ENCODE results near the gene DHX40.
"Not testable (repeated sequence)": the region's sequence is repeated elsewhere in the genome, so short reads cannot be mapped to it uniquely, and the experiment has no call there.

Gene DHX40

GRCh38 chr17:59631276-59631675 is 65.9 kb downstream of the DHX40 start:
- DNase-seq: no peak

GRCh38 chr17:59632398-59632797 is 67.0 kb downstream of the DHX40 start:
- no peak for DNase-seq

- DNase-seq: no peak
Observed at GRCh38 chr17:59633658-59634359, 68.4 kb downstream of the DHX40 start.

GRCh38 chr17:59634632-59635541 is 69.5 kb downstream of the DHX40 start:
- DNase-seq: no peak

- DNase-seq: no peak
Observed at GRCh38 chr17:59637611-59638310, 72.4 kb downstream of the DHX40 start.

GRCh38 chr17:59638553-59638952 is 73.1 kb downstream of the DHX40 start:
- no peak for DNase-seq

- DNase-seq: no peak
Observed at GRCh38 chr17:59641799-59642484, 76.5 kb downstream of the DHX40 start.

- no peak for DNase-seq
Observed at GRCh38 chr17:59642565-59642964, 77.2 kb downstream of the DHX40 start.

GRCh38 chr17:59643159-59644140 is 78.0 kb downstream of the DHX40 start:
- DNase-seq: no peak

- DNase-seq: no peak
Observed at GRCh38 chr17:59647288-59647687, 81.9 kb downstream of the DHX40 start.

GRCh38 chr17:59649886-59650285 is 84.5 kb downstream of the DHX40 start:
- DNase-seq: no peak

GRCh38 chr17:59650642-59651041 is 85.2 kb downstream of the DHX40 start:
- DNase-seq: no peak

GRCh38 chr17:59651346-59651745 is 85.9 kb downstream of the DHX40 start:
- no peak for DNase-seq

- DNase-seq: no peak
Observed at GRCh38 chr17:59652119-59652518, 86.7 kb downstream of the DHX40 start.

- DNase-seq: not testable (repeated sequence)
Observed at GRCh38 chr17:59656624-59657023, 91.2 kb downstream of the DHX40 start.
